Activated T-helper 2 cell treated with anti-CD3 and anti-CD28 coated beads, Interferon-gamma antibody, Interleukin-2, Interleukin-4, amounts not matched to agents 10 μg/mL and 5 μg/mL and 100 μg/mL, durations not matched to agents 14 hours and 24 hours and 36 hours (primary cell): ENCODE results near the gene PTPN2. TPM values are rescaled to one million over a fixed set of nuclear protein-coding genes. Genes with fewer than 3 reads are reported as not detected.
A peak's percentile ranks its signal among the peaks of the same experiment; 100 is the strongest.

Experiments
- DNase-seq: peaks from one replicate; pipeline ENCODE4 v3.0.0; 2021; ENCODE audit warnings: low spot score
- H3K27ac Mint-ChIP-seq: one replicate; pipeline ENCODE4 v1.8.0; 2021; ENCODE audit warnings: mixed read lengths
- H3K27me3 Mint-ChIP-seq: one replicate; pipeline ENCODE4 v1.8.0; 2021; ENCODE audit warnings: low read depth, mixed read lengths
- H3K36me3 Mint-ChIP-seq: one replicate; pipeline ENCODE4 v1.8.0; 2021; ENCODE audit warnings: low read depth, mixed read lengths
- H3K4me1 Mint-ChIP-seq: one replicate; pipeline ENCODE4 v1.8.0; 2021; ENCODE audit warnings: low read depth, mixed read lengths
- H3K4me3 Mint-ChIP-seq: one replicate; pipeline ENCODE4 v1.8.0; 2021; ENCODE audit warnings: low read depth, mild to moderate bottlenecking, moderate library complexity, mixed read lengths
- H3K9me3 Mint-ChIP-seq: one replicate; pipeline ENCODE4 v1.8.0; 2021; ENCODE audit warnings: mixed read lengths
- intact Hi-C: fragments of 100-400 bp; cut with micrococcal nuclease; formaldehyde crosslinking; loops from one replicate; pipeline ENCODE4 v1.15.1; 2023
- total RNA-seq: library from RNA; stranded (reverse); gene quantifications from 2 replicates; pipeline ENCODE4 v1.2.3, GENCODE V29; 2022

Gene PTPN2
- total RNA-seq, 1 donor from 2014 or later: 60.6 TPM

DNA sequence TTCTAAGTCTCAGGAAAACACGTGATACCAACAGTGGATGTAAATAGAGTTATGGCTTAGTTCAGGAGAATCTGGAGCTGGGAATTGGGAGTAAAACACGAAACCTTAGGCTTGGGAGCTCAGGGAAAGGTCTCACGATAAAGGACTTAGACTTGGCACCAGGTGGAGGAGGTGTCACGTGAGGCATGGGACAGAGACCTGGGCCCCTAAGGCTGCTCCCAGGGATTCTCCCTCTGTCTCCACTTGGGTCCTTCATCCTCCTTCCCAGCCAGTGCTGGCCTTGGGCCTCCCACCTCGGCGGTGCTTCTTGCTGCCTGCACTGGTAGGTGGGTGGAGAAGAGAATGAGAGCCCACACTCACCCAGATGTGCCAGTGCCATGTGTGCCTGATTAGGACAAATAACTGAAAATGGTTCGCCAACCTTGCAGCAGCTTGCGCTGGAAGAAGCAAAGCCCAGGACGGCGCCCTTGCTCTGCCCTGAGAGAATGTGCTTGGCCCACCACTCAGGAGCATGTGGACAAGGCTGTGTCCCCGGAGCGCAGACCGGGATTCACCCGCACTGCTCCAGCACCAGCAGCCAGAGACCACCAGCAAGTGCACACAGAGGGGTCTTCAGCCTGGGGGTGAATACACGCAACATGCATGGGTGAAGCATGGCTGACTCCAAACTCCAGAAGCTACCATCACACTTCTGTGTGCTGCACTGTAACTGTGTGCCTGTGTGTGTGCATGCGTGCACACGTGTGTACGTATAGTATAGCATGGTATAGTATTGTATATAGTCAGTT is 133.1 kb downstream of the PTPN2 start:
- Mint-ChIP-seq H3K36me3 (no peaks in the 10 kb centered on the region), H3K4me3 (no peak overlapping the region), H3K27me3 (no peaks in the 10 kb centered on the region), H3K27ac (no peak overlapping the region), H3K9me3 (no peaks in the 10 kb centered on the region), H3K4me1 (peaks cover 17% of the 10 kb centered on the region)
- DNase-seq: no peak
- intact Hi-C loops: no loop called here

DNA sequence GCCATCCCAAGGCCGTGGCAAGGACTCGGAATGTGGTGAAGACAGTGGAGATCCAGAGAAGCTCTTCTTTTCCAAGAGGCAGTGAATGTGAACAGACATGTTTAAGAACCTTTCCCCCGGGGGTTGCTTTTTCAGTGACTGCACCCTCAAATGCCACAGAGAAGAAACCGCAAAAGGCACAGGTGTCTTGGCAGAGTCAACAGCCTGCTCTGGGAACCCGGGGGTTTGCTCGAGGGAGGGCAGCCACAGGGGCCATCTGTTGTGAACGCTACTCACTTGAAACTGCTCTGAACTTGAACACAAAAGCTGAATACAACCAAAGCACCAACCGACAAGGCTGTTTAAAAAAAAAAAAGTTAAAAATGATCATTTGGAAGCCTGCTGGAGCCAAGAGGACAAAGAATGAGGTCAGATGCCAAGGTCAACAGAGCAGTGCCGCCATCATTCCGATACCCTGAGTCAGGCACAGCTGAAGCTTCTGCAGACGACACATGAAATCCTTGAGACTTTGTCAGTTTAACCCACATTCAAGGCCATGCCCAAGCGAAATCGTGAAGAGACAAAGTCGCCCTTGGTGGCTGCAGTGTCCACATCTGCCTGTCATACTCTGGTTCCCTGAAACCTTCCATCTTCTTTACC is 133.8 kb downstream of the PTPN2 start:
- no peaks in the 10 kb centered on the region for H3K36me3 Mint-ChIP-seq
- no peaks in the 10 kb centered on the region for H3K9me3 Mint-ChIP-seq
- no peaks in the 10 kb centered on the region for H3K27me3 Mint-ChIP-seq
- peaks cover 18% of the 10 kb centered on the region for H3K4me1 Mint-ChIP-seq
- intact Hi-C loops: no loop called here
- DNase-seq: no peak
- no peak overlapping the region for H3K4me3 Mint-ChIP-seq
- peak overlapping the region; percentile 15 for H3K27ac Mint-ChIP-seq

DNA sequence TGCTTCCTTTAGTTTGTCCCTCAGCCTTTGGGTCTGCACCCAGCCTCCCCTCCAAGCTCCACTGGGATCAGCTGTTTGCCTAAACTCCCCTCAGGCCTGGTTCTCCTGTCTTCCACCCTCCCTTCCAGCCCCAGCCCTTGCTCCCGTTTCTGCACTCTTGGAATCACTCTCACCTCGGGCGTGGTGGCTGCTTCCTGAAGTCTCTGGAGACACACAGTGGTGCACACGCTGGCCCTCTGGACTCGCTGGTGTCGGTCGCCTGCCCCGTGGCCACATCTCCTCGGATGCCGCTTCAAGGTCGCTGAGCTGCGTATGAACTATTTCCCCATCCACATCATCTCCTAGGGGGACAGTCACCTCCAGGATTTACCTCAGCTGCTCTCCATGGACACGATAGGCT is 134.9 kb downstream of the PTPN2 start:
- no peaks in the 10 kb centered on the region for H3K27me3 Mint-ChIP-seq
- no peak overlapping the region for H3K27ac Mint-ChIP-seq
- no peaks in the 10 kb centered on the region for H3K36me3 Mint-ChIP-seq
- H3K4me3 Mint-ChIP-seq: no peak overlapping the region
- peaks cover 18% of the 10 kb centered on the region for H3K4me1 Mint-ChIP-seq
- H3K9me3 Mint-ChIP-seq: no peaks in the 10 kb centered on the region
- intact Hi-C loops: no loop called here
- no peak for DNase-seq

DNA sequence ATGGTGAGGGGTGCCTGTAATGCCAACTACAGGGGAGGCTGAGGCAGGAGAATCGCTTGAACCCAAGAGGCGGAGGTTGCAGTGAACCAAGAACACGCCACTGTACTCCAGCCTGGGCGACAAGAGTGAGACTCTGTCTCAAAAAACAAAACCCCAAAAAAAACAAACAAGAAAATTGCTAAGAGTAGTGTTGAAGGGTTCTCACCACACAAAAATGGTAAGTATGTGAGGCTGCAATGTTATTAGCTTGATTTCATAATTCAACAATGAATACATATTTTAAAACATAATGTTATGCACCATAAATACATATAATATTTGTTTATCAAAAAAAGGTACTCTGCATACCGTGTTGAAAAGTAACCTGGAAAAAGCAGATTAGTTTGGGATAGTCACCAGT is 135.4 kb downstream of the PTPN2 start:
- Mint-ChIP-seq H3K27me3 (no peaks in the 10 kb centered on the region), H3K36me3 (no peaks in the 10 kb centered on the region), H3K4me1 (peaks cover 18% of the 10 kb centered on the region), H3K27ac (no peak overlapping the region), H3K9me3 (no peaks in the 10 kb centered on the region), H3K4me3 (no peak overlapping the region)
- DNase-seq: no peak
- intact Hi-C loops: no loop called here

DNA sequence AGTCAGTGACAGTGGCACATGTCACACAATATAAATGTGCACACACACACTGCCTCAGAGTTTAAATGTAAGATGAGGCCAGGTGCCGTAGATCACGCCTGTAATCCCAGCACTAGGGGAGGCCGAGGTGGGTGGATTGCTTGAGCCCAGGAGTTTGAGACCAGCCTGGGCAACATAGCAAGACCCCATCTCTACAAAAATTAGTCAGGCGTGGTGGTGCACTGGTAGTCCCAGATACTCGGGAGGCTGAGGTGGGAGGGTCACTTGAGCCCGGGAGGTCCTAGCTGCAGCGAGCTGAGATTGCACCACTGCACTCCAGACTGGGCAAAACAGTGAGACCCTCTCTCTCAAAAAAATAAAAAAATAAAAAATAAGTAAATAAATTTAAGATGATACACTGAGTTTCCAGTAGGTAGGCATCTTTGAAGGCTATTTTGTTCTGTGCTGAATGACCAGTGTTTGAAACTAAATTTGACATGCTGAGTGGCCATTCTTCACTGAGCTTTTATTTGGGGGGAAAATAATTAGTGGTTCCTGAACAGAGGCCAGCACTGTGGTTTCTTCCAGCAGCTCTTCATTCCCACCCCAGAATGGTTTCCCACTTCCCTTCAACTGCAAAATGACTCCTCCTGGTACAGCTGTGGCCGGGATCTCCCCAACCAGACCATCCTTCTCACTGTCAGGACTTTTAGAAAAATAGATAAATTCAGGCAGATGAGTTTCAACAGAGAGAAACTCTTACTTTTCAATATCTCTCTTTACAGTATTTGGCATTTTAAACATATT is 136.3 kb downstream of the PTPN2 start:
- DNase-seq: no peak
- intact Hi-C loops: no loop called here
- H3K36me3 Mint-ChIP-seq: no peaks in the 10 kb centered on the region
- H3K27me3 Mint-ChIP-seq: no peaks in the 10 kb centered on the region
- no peak overlapping the region for H3K27ac Mint-ChIP-seq
- no peak overlapping the region for H3K4me3 Mint-ChIP-seq
- no peaks in the 10 kb centered on the region for H3K9me3 Mint-ChIP-seq
- H3K4me1 Mint-ChIP-seq: peaks cover 18% of the 10 kb centered on the region

DNA sequence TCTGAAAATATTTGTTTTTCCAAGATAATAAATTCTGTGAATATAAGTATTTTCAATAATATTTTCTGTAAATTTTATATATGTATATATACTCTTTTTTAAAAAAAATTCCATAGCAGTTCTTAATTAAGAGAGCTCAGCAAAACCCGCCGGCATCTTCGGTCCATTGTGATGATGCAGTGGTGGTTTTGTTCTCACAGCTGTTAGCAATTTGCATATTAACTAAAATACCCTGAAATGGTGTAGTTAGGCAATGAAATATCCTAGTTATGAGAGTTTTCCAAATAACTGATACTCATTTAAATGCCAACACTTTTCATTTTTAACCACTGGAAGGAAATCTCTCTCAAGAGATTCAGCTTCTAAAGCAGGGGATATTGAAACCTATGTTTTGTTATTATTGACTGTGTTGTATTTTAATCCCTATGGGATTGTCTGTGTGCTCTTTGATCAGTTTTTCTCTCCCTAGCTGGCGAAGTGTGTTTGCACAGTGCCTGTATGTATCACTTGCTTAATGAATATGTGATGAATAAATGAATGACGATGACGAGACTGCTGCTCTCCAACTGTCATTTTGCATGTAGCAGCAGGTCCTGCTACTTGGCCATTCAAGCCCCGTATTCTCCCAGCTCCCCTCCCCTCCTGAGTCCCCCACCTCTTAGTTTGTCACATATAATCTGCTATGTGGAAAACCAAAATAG is 138.8 kb downstream of the PTPN2 start:
- DNase-seq: no peak
- Mint-ChIP-seq H3K36me3 (no peaks in the 10 kb centered on the region), H3K27me3 (no peaks in the 10 kb centered on the region), H3K4me3 (no peak overlapping the region), H3K4me1 (peaks cover 22% of the 10 kb centered on the region), H3K9me3 (no peaks in the 10 kb centered on the region), H3K27ac (no peak overlapping the region)
- intact Hi-C loops: no loop called here

DNA sequence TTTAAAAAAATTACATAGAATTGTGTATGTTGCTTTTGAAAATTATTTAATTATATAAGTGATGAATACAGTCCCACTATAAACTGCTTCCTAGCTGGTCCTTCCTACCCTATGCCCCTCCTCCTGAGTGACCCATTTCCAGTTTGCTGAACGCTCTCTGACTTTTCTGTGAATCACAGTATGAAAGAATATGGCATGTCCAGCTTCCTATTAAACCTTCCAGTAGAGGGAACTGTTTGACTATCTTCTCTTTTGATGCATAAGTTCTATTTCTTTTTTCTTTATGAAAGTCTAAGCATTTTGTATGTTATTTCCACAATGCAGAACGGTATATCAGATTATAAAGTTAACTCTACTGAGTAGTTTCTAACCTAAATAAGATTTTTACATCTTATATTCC is 139.9 kb downstream of the PTPN2 start:
- no peak overlapping the region for H3K4me3 Mint-ChIP-seq
- H3K27me3 Mint-ChIP-seq: no peaks in the 10 kb centered on the region
- H3K4me1 Mint-ChIP-seq: peaks cover 12% of the 10 kb centered on the region
- intact Hi-C loops: loop anchor here (1.0 kb wide), 2 partner anchors 149 to 190 kb away; no protein-coding TSS in a partner anchor
- no peak for DNase-seq
- no peaks in the 10 kb centered on the region for H3K36me3 Mint-ChIP-seq
- H3K9me3 Mint-ChIP-seq: no peaks in the 10 kb centered on the region
- no peak overlapping the region for H3K27ac Mint-ChIP-seq

DNA sequence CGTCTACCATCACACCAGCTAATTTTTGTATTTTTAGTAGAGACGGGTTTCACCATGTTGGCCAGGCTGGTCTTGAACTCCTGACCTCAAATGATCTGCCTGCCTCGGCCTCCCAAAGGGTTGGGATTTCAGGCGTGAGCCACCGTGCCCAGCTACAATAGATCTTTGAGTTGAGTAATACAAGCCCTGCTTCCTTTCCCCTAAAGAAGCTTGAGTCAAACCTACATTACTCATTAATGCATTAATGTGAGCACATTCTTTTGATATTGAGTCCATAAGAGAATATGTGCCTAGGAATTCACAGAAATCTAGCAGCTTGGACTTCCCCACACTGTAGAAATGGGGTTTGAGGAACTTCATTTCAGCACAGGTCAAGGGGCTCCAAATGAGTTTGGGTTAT is 141.6 kb downstream of the PTPN2 start:
- H3K4me3 Mint-ChIP-seq: no peak overlapping the region
- H3K9me3 Mint-ChIP-seq: no peaks in the 10 kb centered on the region
- intact Hi-C loops: no loop called here
- no peaks in the 10 kb centered on the region for H3K36me3 Mint-ChIP-seq
- H3K27me3 Mint-ChIP-seq: no peaks in the 10 kb centered on the region
- no peak overlapping the region for H3K27ac Mint-ChIP-seq
- DNase-seq: no peak
- H3K4me1 Mint-ChIP-seq: peaks cover 10% of the 10 kb centered on the region

Other genes starting within 250 kb of the PTPN2 start
- gene SPIRE1, start 226.1 kb downstream of the PTPN2 start, total RNA-seq: 16.5 and 19.0 TPM in 2 replicates
- gene CEP76, start 181.5 kb downstream of the PTPN2 start, total RNA-seq: 14.5 and 17.6 TPM in 2 replicates
- gene PSMG2, start 181.2 kb downstream of the PTPN2 start, total RNA-seq: 105 and 107 TPM in 2 replicates
- gene SEH1L, start 63.8 kb upstream of the PTPN2 start, total RNA-seq: 112 and 115 TPM in 2 replicates
- gene CEP192, start 107.1 kb upstream of the PTPN2 start, total RNA-seq: 37.2 and 37.4 TPM in 2 replicates